ENCODE measurements around the gene OR52K1. TPM values are rescaled to one million over a fixed set of nuclear protein-coding genes. Genes with fewer than 3 reads are reported as not detected.

Gene OR52K1
- polyA plus RNA-seq, 2 donors, result not detected

Other genes with a start within 250 kb of the OR52K1 start
- gene OR52B4, start 114.3 kb upstream of the OR52K1 start, polyA plus RNA-seq, result not detected
- 10 to 100 TPM; 10.4 to 10.6 TPM for gene TRIM21, start 88.9 kb upstream of the OR52K1 start, polyA plus RNA-seq
- gene OR52K2, start 33.4 kb upstream of the OR52K1 start, polyA plus RNA-seq, result not detected
- not detected for gene OR52M1, start 62.5 kb downstream of the OR52K1 start, polyA plus RNA-seq
- not detected for gene OR52I2, start 99.1 kb downstream of the OR52K1 start, polyA plus RNA-seq
- gene OR52I1, start 111.4 kb downstream of the OR52K1 start, polyA plus RNA-seq, result not detected
- gene TRIM68, start 125.6 kb downstream of the OR52K1 start, polyA plus RNA-seq, result 1 to 10 TPM; 3.0 to 3.7 TPM
- not detected for gene OR51D1, start 154.8 kb downstream of the OR52K1 start, polyA plus RNA-seq
- under 1 TPM; 0.04 to 0.06 TPM for gene OR51E1, start 161.3 kb downstream of the OR52K1 start, polyA plus RNA-seq
- gene OR51E2, start 215.2 kb downstream of the OR52K1 start, polyA plus RNA-seq, result under 1 TPM in 1 of 2 donors, not detected in 1; 0.02 TPM
- gene MMP26, start 222.1 kb downstream of the OR52K1 start, polyA plus RNA-seq, result not detected